ENCODE data around the gene SPAG9. TPM values are rescaled to one million over a fixed set of nuclear protein-coding genes. Genes with fewer than 3 reads are reported as not detected.
"Not testable (repeated sequence)": the region's sequence is repeated elsewhere in the genome, so short reads cannot be mapped to it uniquely, and the experiment has no call there.

Gene SPAG9
- total RNA-seq, 2 experiments from 2014 or later: 48.0 to 88.2 TPM

DNA sequence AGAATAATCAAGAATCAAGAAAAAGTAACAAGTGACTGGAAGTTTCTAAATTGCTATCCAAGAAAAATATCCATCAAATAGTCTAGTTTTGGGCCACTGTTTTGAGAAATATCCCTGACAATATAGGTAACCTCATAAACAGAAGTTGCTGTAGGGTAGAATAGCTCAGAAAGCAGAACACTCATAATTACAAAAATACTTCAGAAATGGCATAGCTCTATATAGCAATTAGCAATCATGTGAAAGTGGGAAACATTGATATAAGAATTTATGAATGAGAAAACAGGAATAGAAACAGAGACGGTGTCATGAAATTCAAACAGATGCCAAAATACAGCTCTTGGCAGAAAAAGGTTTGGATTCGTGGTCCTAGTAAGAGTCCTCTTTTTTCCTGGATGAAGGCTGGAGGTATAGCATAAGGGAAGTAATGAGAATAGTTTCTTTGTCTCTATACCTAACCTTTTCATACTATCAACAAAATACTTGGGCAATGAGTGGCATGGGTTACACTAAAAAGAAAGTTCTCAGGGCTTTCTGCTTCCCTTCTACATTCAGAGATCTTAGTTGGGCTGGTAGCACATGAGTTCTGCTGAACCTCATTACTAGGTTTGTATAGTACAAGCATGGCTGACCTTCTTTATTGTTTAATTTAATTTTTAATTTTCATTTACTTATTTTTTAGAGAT, 33.5 kb downstream of the SPAG9 start:
- no peak for DNase-seq
- CTCF ChIA-PET: interaction anchor here (0.8 to 1.8 kb wide), 4 partner anchors 10 to 90 kb away, joined by 3 to 5 read pairs (median 4); no protein-coding TSS in a partner anchor
- POLR2A ChIA-PET: no interaction called here
- Mint-ChIP-seq H3K4me1 (peaks cover 22% of the 10 kb centered on the region), H3K36me3 (ENCODE audit: low read depth) (peaks cover 2% of the 10 kb centered on the region), H3K27me3 (no peaks in the 10 kb centered on the region), H3K27ac (no peak overlapping the region), H3K4me3 (no peak overlapping the region), H3K9me3 (ENCODE audit: low read depth) (no peaks in the 10 kb centered on the region)
- peak; percentile 33 for ATAC-seq
- intact Hi-C loops (cut with DNase I, micrococcal nuclease): no loop called here

DNA sequence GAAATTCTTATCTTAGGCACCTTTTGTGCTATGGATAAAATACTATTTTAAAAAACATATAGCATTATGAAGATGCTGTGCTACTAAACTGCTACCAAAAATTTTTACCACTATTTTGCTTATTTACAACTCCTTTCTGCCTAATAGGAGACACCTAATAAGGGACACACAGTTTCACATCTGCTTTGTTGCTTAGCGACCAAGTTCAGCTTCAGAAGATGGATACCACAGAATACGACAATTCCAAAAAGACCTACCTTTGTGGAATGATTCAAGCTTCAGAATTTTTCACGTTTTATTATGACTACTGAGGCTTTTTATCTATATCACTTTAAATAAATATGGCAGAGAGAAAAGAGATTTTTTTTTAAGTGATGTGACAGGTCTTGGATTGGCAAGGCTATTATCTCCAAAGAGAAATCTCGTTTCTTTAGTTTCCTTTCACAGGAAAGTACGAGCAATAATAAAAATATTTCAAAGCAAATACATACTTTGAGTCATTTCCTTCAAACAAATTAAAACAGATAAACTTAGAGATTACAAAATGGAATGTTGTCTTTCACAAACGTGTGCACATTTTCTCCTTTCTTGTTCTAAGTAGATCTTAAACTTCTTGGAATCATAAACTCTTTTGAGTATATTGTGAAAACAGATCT, 35.4 kb downstream of the SPAG9 start:
- H3K4me3 Mint-ChIP-seq: no peak overlapping the region
- H3K27ac Mint-ChIP-seq: no peak overlapping the region

GRCh38 chr17:51083981-51084380, 36.7 kb downstream of the SPAG9 start:
- POLR2A ChIA-PET: no interaction called here
- Mint-ChIP-seq H3K27me3 (no peaks in the 10 kb centered on the region), H3K36me3 (ENCODE audit: low read depth) (peaks cover 11% of the 10 kb centered on the region), H3K4me1 (peaks cover 20% of the 10 kb centered on the region), H3K4me3 (no peak overlapping the region), H3K9me3 (ENCODE audit: low read depth) (no peaks in the 10 kb centered on the region), H3K27ac (no peak overlapping the region)
- ATAC-seq (no peak), DNase-seq (no peak)
- intact Hi-C loops (cut with DNase I, micrococcal nuclease): no loop called here
- CTCF ChIA-PET: no interaction called here

More for the DNA sequence above, 35.4 kb downstream of the SPAG9 start:
- POLR2A ChIA-PET: no interaction called here
- Mint-ChIP-seq H3K4me1 (peaks cover 20% of the 10 kb centered on the region), H3K36me3 (ENCODE audit: low read depth) (peaks cover 3% of the 10 kb centered on the region), H3K27me3 (no peaks in the 10 kb centered on the region), H3K9me3 (ENCODE audit: low read depth) (no peaks in the 10 kb centered on the region)
- ATAC-seq: peak; percentile 32
- CTCF ChIA-PET: interaction anchor here (1.0 to 1.8 kb wide), 3 partner anchors 8 to 41 kb away, joined by 3 read pairs; no protein-coding TSS in a partner anchor
- DNase-seq: no peak
- intact Hi-C loops (cut with DNase I, micrococcal nuclease): no loop called here

GRCh38 chr17:51083364-51083763, 37.3 kb downstream of the SPAG9 start:
- H3K27ac Mint-ChIP-seq; DNase-seq; POLR2A ChIA-PET; H3K9me3 Mint-ChIP-seq (ENCODE audit: low read depth); intact Hi-C loops (cut with DNase I, micrococcal nuclease); CTCF ChIA-PET; H3K4me3 Mint-ChIP-seq; ATAC-seq; H3K27me3 Mint-ChIP-seq: not testable (repeated sequence)
- peaks cover 20% of the 10 kb centered on the region for H3K4me1 Mint-ChIP-seq
- peaks cover 14% of the 10 kb centered on the region for H3K36me3 Mint-ChIP-seq (ENCODE audit: low read depth)

GRCh38 chr17:51079049-51079448, 41.6 kb downstream of the SPAG9 start:
- intact Hi-C loops (cut with DNase I, micrococcal nuclease): no loop called here
- H3K4me3 Mint-ChIP-seq: no peak overlapping the region
- ChIA-PET CTCF (no interaction called here), POLR2A (no interaction called here)
- H3K27me3 Mint-ChIP-seq: no peaks in the 10 kb centered on the region
- H3K9me3 Mint-ChIP-seq (ENCODE audit: low read depth): no peaks in the 10 kb centered on the region
- H3K4me1 Mint-ChIP-seq: peaks cover 2% of the 10 kb centered on the region
- ATAC-seq (no peak), DNase-seq (no peak)
- H3K27ac Mint-ChIP-seq: no peak overlapping the region
- peaks cover 21% of the 10 kb centered on the region for H3K36me3 Mint-ChIP-seq (ENCODE audit: low read depth)

GRCh38 chr17:51078009-51078592, 42.6 kb downstream of the SPAG9 start:
- Mint-ChIP-seq H3K9me3 (ENCODE audit: low read depth) (no peaks in the 10 kb centered on the region), H3K4me1 (peaks cover 2% of the 10 kb centered on the region), H3K36me3 (ENCODE audit: low read depth) (peaks cover 23% of the 10 kb centered on the region), H3K27ac (no peak overlapping the region), H3K4me3 (no peak overlapping the region), H3K27me3 (no peaks in the 10 kb centered on the region)
- DNase-seq: no peak
- intact Hi-C loops (cut with DNase I, micrococcal nuclease): no loop called here
- CTCF ChIA-PET: interaction anchor here (0.6 to 1.1 kb wide), 2 partner anchors 8 to 15 kb away, joined by 3 read pairs; no protein-coding TSS in a partner anchor
- no peak for ATAC-seq
- POLR2A ChIA-PET: no interaction called here

DNA sequence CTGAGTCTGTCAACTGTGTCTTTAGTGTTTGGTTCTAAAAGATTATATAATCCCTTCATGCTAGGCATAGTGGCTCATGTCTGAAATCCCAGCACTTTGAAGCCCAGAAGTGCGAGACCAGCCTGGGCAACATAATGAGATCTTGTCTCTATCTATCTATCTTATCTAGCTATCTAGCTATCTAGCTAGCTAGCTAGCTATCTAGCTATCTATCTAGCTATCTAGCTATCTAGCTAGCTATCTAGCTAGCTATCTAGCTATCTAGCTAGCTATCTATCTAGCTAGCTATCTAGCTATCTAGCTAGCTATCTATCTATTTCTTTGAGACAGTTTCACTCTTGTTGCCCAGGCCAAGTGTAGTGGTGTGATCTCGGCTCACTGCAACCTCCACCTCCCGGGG, 43.8 kb downstream of the SPAG9 start:
- no peak overlapping the region for H3K4me3 Mint-ChIP-seq
- no peak overlapping the region for H3K27ac Mint-ChIP-seq
- ChIA-PET CTCF (interaction anchor here (0.9 to 1.1 kb wide), 2 partner anchors 10 to 17 kb away, joined by 3 read pairs; no protein-coding TSS in a partner anchor), POLR2A (no interaction called here)
- H3K9me3 Mint-ChIP-seq (ENCODE audit: low read depth): no peaks in the 10 kb centered on the region
- ATAC-seq (no peak), DNase-seq (no peak)
- H3K4me1 Mint-ChIP-seq: no peaks in the 10 kb centered on the region
- no peaks in the 10 kb centered on the region for H3K27me3 Mint-ChIP-seq
- peaks cover 23% of the 10 kb centered on the region for H3K36me3 Mint-ChIP-seq (ENCODE audit: low read depth)
- intact Hi-C loops (cut with DNase I, micrococcal nuclease): no loop called here

DNA sequence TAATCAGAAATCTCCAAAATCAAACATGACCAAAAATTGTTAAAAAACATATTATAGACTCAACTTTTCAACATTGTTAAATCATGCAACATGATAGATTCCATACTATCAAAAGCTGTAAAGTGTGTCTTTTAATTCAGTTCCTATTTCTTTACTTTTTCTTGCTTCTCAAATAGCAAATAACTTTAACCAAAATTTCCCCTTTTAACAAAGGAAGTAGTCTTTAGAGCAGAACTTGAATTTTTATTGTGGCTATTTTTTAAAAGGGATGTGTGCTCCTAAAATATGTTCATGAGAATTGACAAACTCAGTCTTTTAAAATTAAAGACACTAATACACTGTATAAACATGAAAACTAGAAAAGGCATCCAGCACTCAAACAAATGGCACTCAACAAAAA, 49.1 kb downstream of the SPAG9 start:
- Mint-ChIP-seq H3K27me3 (no peaks in the 10 kb centered on the region), H3K9me3 (ENCODE audit: low read depth) (no peaks in the 10 kb centered on the region), H3K4me1 (peaks cover 14% of the 10 kb centered on the region), H3K36me3 (ENCODE audit: low read depth) (peaks cover 4% of the 10 kb centered on the region), H3K4me3 (no peak overlapping the region), H3K27ac (no peak overlapping the region)
- DNase-seq (no peak), ATAC-seq (no peak)
- ChIA-PET POLR2A (no interaction called here), CTCF (no interaction called here)
- intact Hi-C loops (cut with DNase I, micrococcal nuclease): no loop called here

DNA sequence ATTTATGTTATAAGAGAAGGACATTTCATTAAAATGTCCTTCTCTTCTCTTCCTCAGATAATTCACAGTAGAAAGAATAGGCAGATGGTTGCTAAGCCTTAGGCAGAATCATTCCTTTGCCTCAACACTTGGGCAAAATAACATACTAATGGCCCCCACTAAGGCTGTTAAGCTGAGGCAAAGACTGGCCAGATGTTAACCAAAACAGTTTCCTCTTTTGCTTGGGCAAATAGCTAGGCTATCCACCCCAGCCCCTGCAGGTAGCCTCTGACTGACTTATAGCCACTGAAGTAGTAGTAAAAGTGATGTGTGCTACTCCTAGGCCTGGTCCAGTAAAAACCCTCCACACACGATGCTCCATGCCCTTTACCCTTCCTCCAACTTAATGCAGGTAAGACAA, 55.2 kb downstream of the SPAG9 start:
- CTCF ChIA-PET: interaction anchor here (0.9 kb wide), 1 partner anchor 9 kb away, joined by 3 read pairs; no protein-coding TSS in a partner anchor
- POLR2A ChIA-PET: interaction anchor here (0.7 kb wide), 1 partner anchor 10 kb away, joined by 3 read pairs; no protein-coding TSS in a partner anchor
- Mint-ChIP-seq H3K27ac (no peak overlapping the region), H3K4me1 (peaks cover 15% of the 10 kb centered on the region), H3K27me3 (no peaks in the 10 kb centered on the region), H3K4me3 (no peak overlapping the region), H3K9me3 (ENCODE audit: low read depth) (no peaks in the 10 kb centered on the region), H3K36me3 (ENCODE audit: low read depth) (peaks cover 3% of the 10 kb centered on the region)
- DNase-seq (no peak), ATAC-seq (no peak)
- intact Hi-C loops (cut with DNase I, micrococcal nuclease): no loop called here

GRCh38 chr17:51064061-51064735, 56.5 kb downstream of the SPAG9 start:
- H3K27ac Mint-ChIP-seq: no peak overlapping the region
- no peak overlapping the region for H3K4me3 Mint-ChIP-seq
- H3K9me3 Mint-ChIP-seq (ENCODE audit: low read depth): no peaks in the 10 kb centered on the region
- H3K27me3 Mint-ChIP-seq: no peaks in the 10 kb centered on the region
- POLR2A ChIA-PET: no interaction called here
- peaks cover 13% of the 10 kb centered on the region for H3K4me1 Mint-ChIP-seq
- CTCF ChIA-PET: interaction anchor here (0.6 kb wide), 1 partner anchor 54 kb away, joined by 4 read pairs; no protein-coding TSS in a partner anchor
- DNase-seq (no peak), ATAC-seq (no peak)
- intact Hi-C loops (cut with DNase I, micrococcal nuclease): no loop called here
- peaks cover 3% of the 10 kb centered on the region for H3K36me3 Mint-ChIP-seq (ENCODE audit: low read depth)

DNA sequence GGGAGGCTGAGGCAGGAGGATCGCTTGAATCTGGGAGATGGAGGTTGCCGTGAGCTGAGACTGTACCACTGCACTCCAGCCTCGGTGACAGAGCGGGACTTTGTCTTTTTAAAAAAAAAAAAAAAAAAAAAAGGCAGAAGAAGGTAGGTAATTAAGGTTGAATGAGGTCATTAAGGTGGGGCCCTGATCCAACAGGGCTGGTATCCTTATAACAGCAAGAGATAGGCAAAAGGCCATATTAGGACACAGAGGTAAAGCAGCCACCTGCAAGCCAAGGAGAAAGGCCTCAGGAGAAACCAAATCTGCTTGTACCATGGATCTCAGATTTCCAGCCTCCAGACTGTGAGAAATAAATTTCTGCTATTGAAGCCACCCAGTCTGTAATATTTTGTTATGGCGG, 60.3 kb downstream of the SPAG9 start:
- no peak overlapping the region for H3K27ac Mint-ChIP-seq
- ATAC-seq (no peak), DNase-seq (no peak)
- peaks cover 2% of the 10 kb centered on the region for H3K36me3 Mint-ChIP-seq (ENCODE audit: low read depth)
- H3K4me1 Mint-ChIP-seq: peaks cover 9% of the 10 kb centered on the region
- intact Hi-C loops (cut with DNase I, micrococcal nuclease): no loop called here
- H3K27me3 Mint-ChIP-seq: no peaks in the 10 kb centered on the region
- no peaks in the 10 kb centered on the region for H3K9me3 Mint-ChIP-seq (ENCODE audit: low read depth)
- ChIA-PET POLR2A (no interaction called here), CTCF (interaction anchor here (0.6 to 0.7 kb wide), 2 partner anchors 60 to 90 kb away, joined by 3 read pairs; no protein-coding TSS in a partner anchor)
- no peak overlapping the region for H3K4me3 Mint-ChIP-seq
